H9 (cell line): ENCODE data around the gene HNRNPK. TPM values are rescaled to one million over a fixed set of nuclear protein-coding genes. Genes with fewer than 3 reads are reported as not detected.

Experiments used
- DNase-seq: peaks from one replicate; pipeline ENCODE4 v3.0.0-alpha.2; 2017
- H2AFZ ChIP-seq: one replicate; pipeline ENCODE4 v1.6.1; 2013; ENCODE audit warnings: mild to moderate bottlenecking, low read length, control low read depth, moderate library complexity
- H2AK5ac ChIP-seq: 2 replicates; pipeline ENCODE4 v1.6.1; 2013; ENCODE audit warnings: low read length, control low read depth, mixed read lengths; ENCODE audit not compliant: insufficient read length
- H2BK120ac ChIP-seq: one replicate; pipeline ENCODE4 v1.6.1; 2013; ENCODE audit warnings: low read depth, mild to moderate bottlenecking, low read length, control low read depth, inconsistent platforms; ENCODE audit not compliant: poor library complexity, severe bottlenecking
- H2BK12ac ChIP-seq: 2 replicates; pipeline ENCODE4 v1.6.1; 2013; ENCODE audit warnings: low read length, control low read depth, mixed read lengths, low read depth; ENCODE audit not compliant: insufficient read length
- H2BK15ac ChIP-seq: 2 replicates; pipeline ENCODE4 v1.6.1; 2013; ENCODE audit warnings: low read depth, low read length, control low read depth
- H2BK20ac ChIP-seq: one replicate; pipeline ENCODE4 v1.6.1; 2013; ENCODE audit warnings: low read depth, mild to moderate bottlenecking, low read length, control low read depth, inconsistent platforms; ENCODE audit not compliant: poor library complexity, severe bottlenecking
- H2BK5ac ChIP-seq: 2 replicates; pipeline ENCODE4 v1.6.1; 2013; ENCODE audit warnings: low read length, control low read depth, mixed read lengths; ENCODE audit not compliant: insufficient read length
- H3K14ac ChIP-seq: 2 replicates; pipeline ENCODE4 v1.6.1; 2013; ENCODE audit warnings: low read length, control low read depth; ENCODE audit not compliant: insufficient read depth
- H3K18ac ChIP-seq: 2 replicates; pipeline ENCODE4 v1.6.1; 2013; ENCODE audit warnings: low read depth, mild to moderate bottlenecking, mixed read lengths, low read length, control low read depth; ENCODE audit not compliant: insufficient read length
- H3K23ac ChIP-seq: 2 replicates; pipeline ENCODE4 v1.6.1; 2013; ENCODE audit warnings: low read length, control low read depth, mixed read lengths, low read depth; ENCODE audit not compliant: insufficient read length
- H3K23me2 ChIP-seq: 2 replicates; pipeline ENCODE4 v1.6.1; 2013; ENCODE audit warnings: low read depth, mild to moderate bottlenecking, mixed read lengths, low read length, control low read depth; ENCODE audit not compliant: insufficient read length, poor library complexity, severe bottlenecking
- H3K27ac ChIP-seq: 2 replicates; pipeline ENCODE4 v1.5.1; 2013; ENCODE audit warnings: low read length, control low read depth, mixed read lengths, low read depth; ENCODE audit not compliant: insufficient read length
- H3K27me3 ChIP-seq: 2 replicates; pipeline ENCODE4 v1.6.1; 2013; ENCODE audit warnings: low read length, control low read depth, inconsistent platforms; ENCODE audit not compliant: insufficient read depth
- H3K4ac ChIP-seq: 2 replicates; pipeline ENCODE4 v1.6.1; 2013; ENCODE audit warnings: low read depth, mild to moderate bottlenecking, control low read depth, inconsistent platforms, low read length, moderate library complexity
- H3K4me1 ChIP-seq: 2 replicates; pipeline ENCODE4 v1.6.1; 2013; ENCODE audit warnings: low read length, control low read depth, inconsistent platforms; ENCODE audit not compliant: insufficient read depth
- H3K4me2 ChIP-seq: 2 replicates; pipeline ENCODE4 v1.6.1; 2013; ENCODE audit warnings: low read length, control low read depth, mixed read lengths; ENCODE audit not compliant: insufficient read length, insufficient read depth
- H3K56ac ChIP-seq: 2 replicates; pipeline ENCODE4 v1.6.1; 2013; ENCODE audit warnings: low read depth, mild to moderate bottlenecking, mixed read lengths, low read length, control low read depth; ENCODE audit not compliant: insufficient read length
- H3K79me1 ChIP-seq: 2 replicates; pipeline ENCODE4 v1.6.1; 2013; ENCODE audit warnings: low read depth, mild to moderate bottlenecking, moderate library complexity, low read length, control low read depth, inconsistent platforms; ENCODE audit not compliant: insufficient read depth, poor library complexity, severe bottlenecking
- H3K79me2 ChIP-seq: 2 replicates; pipeline ENCODE4 v1.6.1; 2013; ENCODE audit warnings: low read length, control low read depth, inconsistent platforms; ENCODE audit not compliant: insufficient read depth
- H3K9ac ChIP-seq: 2 replicates; pipeline ENCODE4 v1.6.1; 2013; ENCODE audit warnings: low read length, control low read depth, mixed read lengths; ENCODE audit not compliant: insufficient read length; ENCODE audit errors: extremely low read depth
- H3K9me3 ChIP-seq: one replicate; pipeline ENCODE4 v1.6.1; 2013; ENCODE audit warnings: low read depth, low read length, inconsistent platforms; ENCODE audit not compliant: control insufficient read depth
- H3T11ph ChIP-seq: one replicate; pipeline ENCODE4 v1.6.1; 2013; ENCODE audit warnings: mild to moderate bottlenecking, low read length, control low read depth, inconsistent platforms
- H4K20me1 ChIP-seq: one replicate; pipeline ENCODE4 v1.6.1; 2013; ENCODE audit not compliant: control insufficient read depth, insufficient read length, insufficient read depth
- H4K5ac ChIP-seq: 2 replicates; pipeline ENCODE4 v1.6.1; 2013; ENCODE audit warnings: low read depth, mild to moderate bottlenecking, mixed read lengths, low read length, control low read depth; ENCODE audit not compliant: insufficient read length
- H4K8ac ChIP-seq: replicated peaks from 2 replicates; pipeline ENCODE4 v1.6.1; 2013; ENCODE audit warnings: low read length, control low read depth, mixed read lengths, low read depth; ENCODE audit not compliant: insufficient read length
- H4K91ac ChIP-seq: 2 replicates; pipeline ENCODE4 v1.6.1; 2013; ENCODE audit warnings: low read depth, mild to moderate bottlenecking, moderate library complexity, mixed read lengths, low read length, control low read depth; ENCODE audit not compliant: insufficient read length
- H3K27ac Mint-ChIP-seq, 3 experiments: 2 replicates in 2 of 3; 3 replicates in 1 of 3; pipeline ENCODE4 v1.8.0; 2020 to 2021; ENCODE audit warnings: mixed read lengths in 3 of 3, mild to moderate bottlenecking in 1 of 3, moderate library complexity in 1 of 3
- H3K27me3 Mint-ChIP-seq: 2 replicates; pipeline ENCODE4 v1.8.0; 2021; ENCODE audit warnings: low read depth, mild to moderate bottlenecking, moderate library complexity, mixed read lengths
- H3K36me3 Mint-ChIP-seq, 3 experiments: 2 replicates in 2 of 3; 3 replicates in 1 of 3; pipeline ENCODE4 v1.8.0; 2020 to 2021; ENCODE audit warnings: low read depth in 3 of 3, mixed read lengths in 3 of 3; ENCODE audit not compliant: insufficient read depth in 1 of 3
- H3K4me1 Mint-ChIP-seq, 2 experiments: 2 replicates each; pipeline ENCODE4 v1.8.0; 2020; ENCODE audit warnings: mixed read lengths in 2 of 2
- H3K4me3 Mint-ChIP-seq, 2 experiments: 2 replicates in 1 of 2; 3 replicates in 1 of 2; pipeline ENCODE4 v1.8.0; 2020 to 2021; ENCODE audit warnings: mild to moderate bottlenecking in 2 of 2, mixed read lengths in 2 of 2, moderate library complexity in 1 of 2
- H3K9me3 Mint-ChIP-seq, 2 experiments: 2 replicates in 1 of 2; 3 replicates in 1 of 2; pipeline ENCODE4 v1.8.0; 2020; ENCODE audit warnings: mild to moderate bottlenecking in 2 of 2, mixed read lengths in 2 of 2, moderate library complexity in 1 of 2
- WGBS: extraction: QIAGEN DNeasy Blood & Tissue Kit; methylation state at CpG from one replicate; pipeline ENCODE4 v1.1.7; 2013; ENCODE audit warnings: missing lambda C conversion rate, low lambda C conversion rate, mixed read lengths; ENCODE audit not compliant: insufficient read length; ENCODE audit errors: extremely low coverage; 5-methylcytosine and 5-hydroxymethylcytosine counted together
- total RNA-seq: library from RNA; stranded (reverse); gene quantifications from 2 replicates; pipeline ENCODE4 v1.2.1, GENCODE V29; 2021
- TF ChIP-seq, protein P1 (sequence below): fragments of 200-600 bp; sonication (generic); conservative IDR thresholded peaks from 3 replicates; pipeline ENCODE4 v1.8.0; 2021; ENCODE audit warnings: antibody characterized with exemption, mild to moderate bottlenecking

The HNRNPK gene
- total RNA-seq, 1 experiment from 2014 or later, result 790 TPM

DNA sequence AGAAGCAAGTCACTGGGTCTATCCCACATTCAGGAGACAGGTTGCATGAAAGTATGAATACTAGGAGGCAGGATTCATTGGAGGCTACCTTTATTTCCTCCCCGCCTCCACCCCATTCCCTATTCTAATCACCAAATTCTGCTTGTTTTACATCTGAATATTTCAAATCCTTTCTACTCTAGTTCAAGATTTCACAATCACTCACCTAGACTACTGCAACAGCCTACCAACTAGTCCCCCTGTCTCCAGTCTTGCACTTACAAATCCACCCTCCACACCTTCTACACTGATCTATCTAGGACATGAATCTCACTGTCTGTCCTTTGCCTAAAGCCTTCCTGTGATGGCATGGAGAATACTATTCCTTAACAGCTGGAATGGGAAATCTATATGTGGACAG, 52.4 kb downstream of the HNRNPK start:
- H3K4me1 ChIP-seq, result no peaks in the 10 kb centered on the region
- no peak overlapping the region for H3K4ac ChIP-seq
- H3K79me1 ChIP-seq, result no peaks in the 10 kb centered on the region
- WGBS, result no CpG with 5 or more reads among the region's 1 CpG
- H2AFZ ChIP-seq, result no peak overlapping the region
- no peak overlapping the region for H2BK15ac ChIP-seq
- no peak overlapping the region for H2BK20ac ChIP-seq
- H3K56ac ChIP-seq, result no peak overlapping the region
- H2AK5ac ChIP-seq, result no peak overlapping the region
- H3T11ph ChIP-seq, result no peak overlapping the region
- H3K27me3 ChIP-seq, result no peaks in the 10 kb centered on the region
- no peak overlapping the region for H3K9ac ChIP-seq
- Mint-ChIP-seq H3K36me3 (no peaks in the 10 kb centered on the region), H3K9me3 (no peaks in the 10 kb centered on the region), H3K4me3 (no peak overlapping the region), H3K4me1 (no peaks in the 10 kb centered on the region), H3K27me3 (peaks cover 1% of the 10 kb centered on the region; the same call in 1 of the 2 replicates), H3K27ac (no peak overlapping the region)
- no peak overlapping the region for H3K18ac ChIP-seq
- H4K8ac ChIP-seq, result no peak overlapping the region
- no peak overlapping the region for H2BK12ac ChIP-seq
- H4K20me1 ChIP-seq, result no peaks in the 10 kb centered on the region
- no peak overlapping the region for H2BK5ac ChIP-seq
- no peaks in the 10 kb centered on the region for H3K23me2 ChIP-seq
- no peak overlapping the region for H3K23ac ChIP-seq
- H4K5ac ChIP-seq, result no peak overlapping the region
- no peaks in the 10 kb centered on the region for H3K79me2 ChIP-seq
- DNase-seq, result no peak
- no peak overlapping the region for H4K91ac ChIP-seq
- no peak overlapping the region for H2BK120ac ChIP-seq
- no peak overlapping the region for H3K27ac ChIP-seq
- no peak overlapping the region for H3K14ac ChIP-seq
- H3K9me3 ChIP-seq, result no peaks in the 10 kb centered on the region
- H3K4me2 ChIP-seq, result no peak overlapping the region
- TF ChIP-seq, protein P1, sequence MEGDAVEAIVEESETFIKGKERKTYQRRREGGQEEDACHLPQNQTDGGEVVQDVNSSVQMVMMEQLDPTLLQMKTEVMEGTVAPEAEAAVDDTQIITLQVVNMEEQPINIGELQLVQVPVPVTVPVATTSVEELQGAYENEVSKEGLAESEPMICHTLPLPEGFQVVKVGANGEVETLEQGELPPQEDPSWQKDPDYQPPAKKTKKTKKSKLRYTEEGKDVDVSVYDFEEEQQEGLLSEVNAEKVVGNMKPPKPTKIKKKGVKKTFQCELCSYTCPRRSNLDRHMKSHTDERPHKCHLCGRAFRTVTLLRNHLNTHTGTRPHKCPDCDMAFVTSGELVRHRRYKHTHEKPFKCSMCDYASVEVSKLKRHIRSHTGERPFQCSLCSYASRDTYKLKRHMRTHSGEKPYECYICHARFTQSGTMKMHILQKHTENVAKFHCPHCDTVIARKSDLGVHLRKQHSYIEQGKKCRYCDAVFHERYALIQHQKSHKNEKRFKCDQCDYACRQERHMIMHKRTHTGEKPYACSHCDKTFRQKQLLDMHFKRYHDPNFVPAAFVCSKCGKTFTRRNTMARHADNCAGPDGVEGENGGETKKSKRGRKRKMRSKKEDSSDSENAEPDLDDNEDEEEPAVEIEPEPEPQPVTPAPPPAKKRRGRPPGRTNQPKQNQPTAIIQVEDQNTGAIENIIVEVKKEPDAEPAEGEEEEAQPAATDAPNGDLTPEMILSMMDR, result no peak
